Stimulated activated naive CD4-positive, alpha-beta T cell treated with Interleukin-2 at 50 U/mL for 16 hours (primary cell): ENCODE data around the gene SMARCD3.

Source experiments
- DNase-seq: peaks from one replicate; lab custom pipeline; 2025; lab: John Stamatoyannopoulos, UW

Gene SMARCD3

DNA sequence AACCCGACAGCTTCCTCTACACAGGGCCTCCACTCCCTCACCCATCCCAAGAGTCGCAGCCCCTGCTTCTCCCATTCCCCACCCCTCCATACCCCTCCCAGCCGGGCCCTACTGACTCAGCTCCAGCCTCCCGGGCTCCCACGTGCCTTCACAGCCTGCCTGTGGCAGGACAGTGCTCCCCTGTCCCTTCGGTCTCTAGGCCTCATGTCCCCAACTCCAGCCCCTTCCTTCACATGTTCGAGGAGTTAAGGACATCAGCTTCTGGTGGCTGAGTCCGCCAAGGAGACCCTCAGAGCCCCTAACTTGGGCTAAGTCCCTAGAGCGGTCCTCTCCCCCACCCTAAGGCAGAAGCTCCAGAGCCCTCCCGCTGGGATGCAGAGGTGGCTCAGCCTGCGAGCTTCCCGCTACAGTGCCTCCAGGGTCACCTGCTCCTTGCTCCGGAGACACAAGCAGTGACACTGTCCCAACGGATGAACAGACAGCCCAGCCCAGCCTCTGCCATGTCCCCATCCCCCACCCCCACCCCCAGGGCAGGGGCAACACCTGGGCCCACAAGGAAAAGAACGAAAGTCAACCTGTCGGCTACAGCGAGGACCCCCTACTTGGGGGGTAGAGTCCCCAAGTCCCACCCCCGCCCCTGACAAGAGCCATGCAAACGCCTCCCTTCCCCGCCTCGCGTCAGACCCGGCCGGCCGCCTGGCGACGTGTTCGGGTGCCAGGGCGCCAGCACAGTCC lies 716 bp downstream of the SMARCD3 start:
- DNase-seq = no peak

DNA sequence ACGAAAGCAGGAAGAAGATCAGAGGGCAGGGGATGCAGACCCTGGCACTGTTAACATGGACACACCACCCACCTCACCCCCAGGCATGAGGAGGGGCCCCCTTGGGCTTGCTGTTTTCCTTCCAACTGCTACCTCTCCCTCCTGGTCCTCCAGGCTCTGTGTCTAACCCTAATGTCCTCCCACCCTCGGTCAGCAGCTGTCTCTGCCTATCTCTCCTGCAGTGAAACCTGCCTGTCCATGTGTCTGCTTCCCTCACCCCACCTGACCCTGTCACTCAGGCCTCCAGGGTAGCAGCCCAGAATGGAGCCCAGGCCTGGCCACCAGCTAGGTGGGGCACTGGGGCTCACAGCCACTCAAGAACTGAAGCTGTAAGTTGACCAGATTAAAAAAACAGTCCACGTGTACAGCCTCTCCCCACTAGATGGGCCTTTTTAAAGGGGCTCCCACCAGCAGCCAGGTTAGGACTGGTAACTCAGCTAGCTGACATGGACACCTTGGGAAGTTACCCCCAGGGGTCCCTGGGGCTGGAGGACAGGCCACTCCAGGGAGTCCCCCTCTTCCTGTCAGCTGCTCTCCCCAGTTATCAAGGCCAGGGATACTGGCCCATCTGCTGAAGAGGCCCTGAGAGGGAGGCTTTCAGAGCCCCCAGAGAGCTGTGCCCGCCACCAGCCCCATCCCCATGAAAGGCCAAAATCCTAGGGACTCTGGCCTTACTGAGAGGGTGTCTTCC lies 1.5 kb downstream of the SMARCD3 start:
- DNase-seq = no peak

DNA sequence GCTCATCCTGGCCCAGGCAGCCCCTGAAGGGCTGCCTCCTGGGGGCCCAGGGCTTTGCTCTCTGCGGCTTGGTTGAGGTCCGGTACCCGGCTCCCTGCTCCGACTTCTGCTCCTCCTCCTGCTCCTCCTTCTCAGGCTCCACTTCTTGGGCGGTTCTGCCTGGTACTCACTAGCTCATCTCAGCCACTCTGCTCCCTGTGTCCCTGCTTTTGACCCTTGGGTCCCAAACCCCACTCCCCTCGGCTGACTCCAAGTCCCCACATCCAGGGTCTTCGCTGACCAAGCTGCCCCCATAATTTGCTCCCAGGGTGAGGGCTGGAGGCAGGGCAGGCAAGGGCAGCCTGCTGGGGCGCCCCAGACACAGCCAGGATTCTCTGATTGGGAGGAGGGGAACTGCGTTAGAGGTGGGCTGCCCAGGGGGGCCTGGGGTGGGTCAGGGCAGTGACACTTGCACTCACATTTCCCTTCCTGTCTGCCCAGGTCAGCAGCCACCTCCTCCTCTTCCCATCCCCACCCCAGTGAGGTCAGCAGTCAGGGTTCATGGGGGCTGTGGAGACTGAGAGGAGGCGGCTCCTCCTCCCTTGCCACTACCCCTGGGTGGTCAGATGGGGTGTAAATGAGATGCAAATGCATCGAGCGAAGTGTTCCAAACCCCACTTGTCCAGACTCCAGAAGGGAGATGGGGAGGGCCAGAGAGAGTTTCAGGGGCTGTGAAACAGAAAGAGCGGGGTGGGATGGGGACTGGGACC lies 2.2 kb downstream of the SMARCD3 start:
- DNase-seq = no peak

GRCh38 chr7:151245360-151246101 lies 3.0 kb downstream of the SMARCD3 start:
- DNase-seq = peak; percentile 43

DNA sequence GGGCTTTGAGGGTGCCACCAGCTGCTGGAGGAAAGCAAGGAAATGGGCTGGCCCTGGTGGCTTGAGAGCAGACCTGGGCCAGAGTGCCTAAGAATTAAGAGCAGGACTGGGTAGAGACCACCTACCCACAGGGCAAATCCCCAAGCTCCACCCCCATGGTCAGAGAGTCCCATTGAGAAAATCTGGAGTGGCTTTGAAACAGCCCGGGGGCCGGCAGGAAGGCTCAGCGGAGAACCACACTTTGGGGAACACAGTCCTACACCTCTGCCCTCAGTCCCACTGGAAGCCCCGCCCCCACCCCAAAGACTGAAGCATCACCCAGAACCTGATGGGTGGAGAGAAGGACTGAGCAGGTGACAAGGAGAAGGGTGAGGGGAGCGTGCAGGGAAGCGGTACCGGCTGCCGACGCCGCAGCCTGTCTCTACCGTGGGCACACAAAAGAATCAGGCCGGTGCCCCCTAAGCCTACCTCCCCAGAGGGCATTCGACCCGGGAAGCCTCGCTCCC lies 3.6 kb downstream of the SMARCD3 start:
- no peak for DNase-seq

DNA sequence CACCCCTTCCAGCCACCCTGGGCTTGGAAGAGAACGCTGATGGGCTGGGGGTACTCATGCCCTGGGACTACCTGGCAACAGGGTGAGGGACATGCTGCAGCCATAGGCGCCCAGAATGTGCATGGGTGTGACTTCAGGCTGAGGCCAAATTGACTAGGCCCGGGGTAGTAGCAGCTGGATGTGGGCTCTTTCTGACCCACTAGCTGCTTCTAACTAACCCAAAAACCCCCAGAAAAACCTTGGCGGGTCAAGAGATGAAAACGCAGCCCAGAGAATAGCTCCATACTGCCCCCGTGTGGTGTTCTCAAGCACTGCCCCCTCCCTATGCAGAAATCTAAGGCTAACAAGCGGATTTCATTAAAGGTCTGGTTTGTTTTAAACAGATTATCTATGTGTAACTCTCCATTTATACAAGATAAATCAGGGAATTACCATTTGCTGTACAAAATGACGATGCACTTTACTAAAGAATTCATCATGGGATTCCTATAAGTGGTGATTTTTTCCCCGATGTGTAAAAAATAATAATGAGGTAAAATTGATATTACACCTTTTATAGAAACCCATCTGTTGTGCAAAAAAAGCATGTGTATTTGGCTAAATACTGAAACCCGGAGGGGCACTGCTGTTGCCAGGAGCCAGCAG lies 4.2 kb downstream of the SMARCD3 start:
- DNase-seq = peak; percentile 38

- DNase-seq = peak; percentile 25
Measured at GRCh38 chr7:151243408-151244195, 4.9 kb downstream of the SMARCD3 start.

- DNase-seq = no peak
Measured at GRCh38 chr7:151243045-151243349, 5.5 kb downstream of the SMARCD3 start.

GRCh38 chr7:151242159-151243044 lies 6.1 kb downstream of the SMARCD3 start:
- DNase-seq = no peak

DNA sequence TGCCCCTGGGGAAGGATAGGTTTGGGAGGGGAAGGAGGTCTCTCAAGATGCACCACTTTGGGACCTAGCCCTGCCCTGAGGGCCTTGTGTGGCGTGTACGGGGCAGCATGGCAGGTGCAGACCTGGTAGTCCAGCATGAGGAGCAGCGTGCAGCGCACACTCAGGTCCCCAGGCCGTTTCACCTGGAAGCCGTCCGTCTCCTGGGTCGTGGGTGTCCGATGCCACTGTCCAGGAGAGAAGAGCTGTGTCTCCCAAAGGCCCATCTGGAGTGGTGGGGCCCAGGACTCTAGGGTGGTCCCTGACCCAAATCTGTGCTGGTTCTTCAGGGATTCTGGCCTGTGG lies 6.8 kb downstream of the SMARCD3 start:
- no peak for DNase-seq

DNA sequence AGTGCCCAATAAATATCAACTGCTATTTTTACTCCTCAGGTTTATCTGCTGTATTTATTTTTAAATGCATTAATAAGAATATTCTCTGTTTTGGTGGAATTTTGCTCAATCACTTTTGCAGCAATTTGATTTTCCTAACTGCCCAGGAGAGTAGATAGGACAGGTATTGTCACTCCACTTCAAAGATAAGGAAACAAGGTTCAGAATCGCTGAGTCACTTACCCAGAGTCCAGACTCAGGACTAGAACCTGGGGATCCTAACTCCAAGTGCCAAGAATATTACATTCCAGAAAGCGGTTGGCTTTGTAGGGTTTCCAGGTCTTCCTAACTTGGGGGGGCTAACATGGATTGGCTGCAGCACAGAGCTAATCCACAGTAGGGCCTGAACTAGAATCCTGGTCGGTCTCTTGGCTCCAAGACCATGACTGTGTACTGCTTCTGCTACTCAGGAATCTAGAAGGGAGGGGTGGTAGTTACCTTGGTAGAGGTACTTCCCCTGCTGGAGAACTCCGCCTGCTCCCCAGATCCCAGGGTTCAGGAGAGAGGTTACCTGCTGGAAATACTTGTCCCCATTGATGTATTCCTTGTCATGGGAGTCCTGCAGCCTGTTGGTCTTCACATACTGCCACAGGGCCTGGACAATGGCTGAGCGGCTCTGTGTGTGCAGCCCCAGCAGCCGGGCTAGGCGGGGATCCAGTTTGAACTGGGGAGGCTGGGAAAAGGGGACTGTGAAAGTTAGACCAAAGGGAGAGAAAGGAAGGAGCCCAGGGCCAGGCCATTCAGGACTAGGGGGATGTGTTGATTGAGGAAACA lies 7.3 kb downstream of the SMARCD3 start:
- no peak for DNase-seq

DNA sequence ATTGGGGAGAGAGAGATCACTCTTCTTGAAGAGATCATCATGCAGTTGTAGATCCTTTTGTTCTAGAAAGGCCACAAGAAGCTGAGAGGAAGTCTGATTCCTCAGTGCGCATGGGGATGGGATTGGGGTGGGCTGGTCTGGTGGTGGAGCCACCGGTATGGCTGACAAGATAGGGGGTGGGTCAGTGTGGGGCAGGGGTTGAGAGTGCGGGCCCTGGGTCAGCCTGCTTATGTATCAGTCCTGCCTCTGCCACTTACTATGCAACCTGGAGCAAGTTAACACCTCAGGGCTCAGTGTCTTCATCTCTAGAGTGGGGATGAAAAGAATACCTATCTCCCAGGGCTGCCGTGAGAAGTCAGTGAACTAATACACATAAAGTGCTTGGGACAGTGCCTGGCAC lies 8.0 kb downstream of the SMARCD3 start:
- DNase-seq = no peak

- no peak for DNase-seq
Measured at GRCh38 chr7:151239837-151240459, 8.5 kb downstream of the SMARCD3 start.

- no peak for DNase-seq
Measured at GRCh38 chr7:151238924-151239836, 9.3 kb downstream of the SMARCD3 start.

DNA sequence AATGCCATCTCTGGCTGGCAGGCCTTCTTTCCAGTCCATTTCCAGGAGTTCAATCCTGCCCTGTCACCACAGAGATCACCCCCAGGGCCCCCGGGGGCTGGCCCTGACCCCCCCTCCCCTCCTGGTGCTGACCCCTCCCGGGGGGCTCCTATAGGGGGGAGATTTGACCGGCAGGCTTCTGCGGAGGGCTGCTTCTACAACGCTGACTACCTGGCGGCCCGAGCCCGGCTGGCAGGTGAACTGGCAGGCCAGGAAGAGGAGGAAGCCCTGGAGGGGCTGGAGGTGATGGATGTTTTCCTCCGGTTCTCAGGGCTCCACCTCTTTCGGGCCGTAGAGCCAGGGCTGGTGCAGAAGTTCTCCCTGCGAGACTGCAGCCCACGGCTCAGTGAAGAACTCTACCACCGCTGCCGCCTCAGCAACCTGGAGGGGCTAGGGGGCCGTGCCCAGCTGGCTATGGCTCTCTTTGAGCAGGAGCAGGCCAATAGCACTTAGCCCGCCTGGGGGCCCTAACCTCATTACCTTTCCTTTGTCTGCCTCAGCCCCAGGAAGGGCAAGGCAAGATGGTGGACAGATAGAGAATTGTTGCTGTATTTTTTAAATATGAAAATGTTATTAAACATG lies 10.2 kb downstream of the SMARCD3 start:
- DNase-seq = no peak

DNA sequence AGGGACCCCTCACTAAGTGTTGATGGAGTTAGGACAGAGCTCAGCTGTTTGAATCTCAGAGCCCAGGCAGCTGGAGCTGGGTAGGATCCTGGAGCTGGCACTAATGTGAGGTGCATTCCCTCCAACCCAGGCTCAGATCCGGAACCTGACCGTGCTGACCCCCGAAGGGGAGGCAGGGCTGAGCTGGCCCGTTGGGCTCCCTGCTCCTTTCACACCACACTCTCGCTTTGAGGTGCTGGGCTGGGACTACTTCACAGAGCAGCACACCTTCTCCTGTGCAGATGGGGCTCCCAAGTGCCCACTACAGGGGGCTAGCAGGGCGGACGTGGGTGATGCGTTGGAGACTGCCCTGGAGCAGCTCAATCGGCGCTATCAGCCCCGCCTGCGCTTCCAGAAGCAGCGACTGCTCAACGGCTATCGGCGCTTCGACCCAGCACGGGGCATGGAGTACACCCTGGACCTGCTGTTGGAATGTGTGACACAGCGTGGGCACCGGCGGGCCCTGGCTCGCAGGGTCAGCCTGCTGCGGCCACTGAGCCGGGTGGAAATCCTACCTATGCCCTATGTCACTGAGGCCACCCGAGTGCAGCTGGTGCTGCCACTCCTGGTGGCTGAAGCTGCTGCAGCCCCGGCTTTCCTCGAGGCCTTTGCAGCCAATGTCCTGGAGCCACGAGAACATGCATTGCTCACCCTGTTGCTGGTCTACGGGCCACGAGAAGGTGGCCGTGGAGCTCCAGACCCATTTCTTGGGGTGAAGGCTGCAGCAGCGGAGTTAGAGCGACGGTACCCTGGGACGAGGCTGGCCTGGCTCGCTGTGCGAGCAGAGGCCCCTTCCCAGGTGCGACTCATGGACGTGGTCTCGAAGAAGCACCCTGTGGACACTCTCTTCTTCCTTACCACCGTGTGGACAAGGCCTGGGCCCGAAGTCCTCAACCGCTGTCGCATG lies 11.0 kb downstream of the SMARCD3 start:
- DNase-seq = no peak
